Mesenchymal stem cell (in vitro differentiated cells and primary cell): Measurements from ENCODE around the gene PAPOLG.

ENCODE experiments used
- DNase-seq: peaks from one replicate; pipeline ENCODE4 v3.0.0-alpha.2; 2013
- H2AFZ ChIP-seq: one replicate; pipeline ENCODE4 v1.6.1; 2013; ENCODE audit warnings: low read depth, mild to moderate bottlenecking, control low read depth, inconsistent platforms, low read length, moderate library complexity
- H2AK5ac ChIP-seq: 2 replicates; pipeline ENCODE4 v1.6.1; 2013; ENCODE audit warnings: low read length, moderate library complexity, mild to moderate bottlenecking, inconsistent platforms; ENCODE audit not compliant: severe bottlenecking
- H2BK120ac ChIP-seq: one replicate; pipeline ENCODE4 v1.6.1; 2013; ENCODE audit warnings: low read depth, mild to moderate bottlenecking, inconsistent platforms, low read length, moderate library complexity
- H2BK12ac ChIP-seq, 2 experiments: one replicate each; pipeline ENCODE4 v1.6.1; 2013; ENCODE audit warnings: inconsistent platforms in 2 of 2, low read length in 2 of 2, mild to moderate bottlenecking in 2 of 2, moderate library complexity in 2 of 2, control low read depth in 1 of 2
- H2BK15ac ChIP-seq: one replicate; pipeline ENCODE4 v1.6.1; 2013; ENCODE audit warnings: mild to moderate bottlenecking, low read depth, inconsistent platforms; ENCODE audit not compliant: poor library complexity, severe bottlenecking
- H2BK5ac ChIP-seq: 2 replicates; pipeline ENCODE4 v1.6.1; 2013; ENCODE audit warnings: low read depth, mild to moderate bottlenecking, low read length, control low read depth, inconsistent platforms; ENCODE audit not compliant: poor library complexity, severe bottlenecking
- H3K14ac ChIP-seq, 2 experiments: one replicate each; pipeline ENCODE4 v1.6.1; 2013; ENCODE audit warnings: inconsistent platforms in 2 of 2, low read length in 2 of 2, control low read depth in 1 of 2, mild to moderate bottlenecking in 1 of 2, moderate library complexity in 1 of 2
- H3K18ac ChIP-seq, 2 experiments: one replicate each; pipeline ENCODE4 v1.6.1; 2013; ENCODE audit warnings: inconsistent platforms in 2 of 2, low read length in 2 of 2, control low read depth in 1 of 2, low read depth in 1 of 2, mild to moderate bottlenecking in 1 of 2
- H3K23ac ChIP-seq, 2 experiments: one replicate each; pipeline ENCODE4 v1.6.1; 2013; ENCODE audit warnings: inconsistent platforms in 2 of 2, low read length in 2 of 2, mild to moderate bottlenecking in 2 of 2, moderate library complexity in 2 of 2, control low read depth in 1 of 2
- H3K27ac ChIP-seq: 2 replicates; pipeline ENCODE4 v1.5.1; 2013; ENCODE audit warnings: mild to moderate bottlenecking, moderate library complexity, low read length, control low read depth, inconsistent platforms; ENCODE audit not compliant: poor library complexity, severe bottlenecking
- H3K27me3 ChIP-seq, 2 experiments: 2 replicates each; pipeline versions ENCODE4 v1.6.1 to v1.7.0; 2013; ENCODE audit warnings: low read length in 2 of 2, mild to moderate bottlenecking in 2 of 2, moderate library complexity in 2 of 2, control low read depth in 1 of 2, inconsistent platforms in 1 of 2; ENCODE audit not compliant: control insufficient read depth in 1 of 2, insufficient read depth in 1 of 2
- H3K36me3 ChIP-seq, 2 experiments: 2 replicates each; pipeline versions ENCODE4 v1.6.1 to v1.7.0; 2013; ENCODE audit warnings: low read length in 2 of 2, control low read depth in 1 of 2, inconsistent platforms in 1 of 2, low read depth in 1 of 2, mild to moderate bottlenecking in 1 of 2; ENCODE audit not compliant: insufficient read depth in 2 of 2, control insufficient read depth in 1 of 2
- H3K4ac ChIP-seq, 2 experiments: one replicate each; pipeline ENCODE4 v1.6.1; 2013; ENCODE audit warnings: inconsistent platforms in 2 of 2, low read length in 2 of 2, mild to moderate bottlenecking in 2 of 2, moderate library complexity in 2 of 2, control low read depth in 1 of 2, low read depth in 1 of 2
- H3K4me1 ChIP-seq: 2 replicates; pipeline ENCODE4 v1.6.1; 2013; ENCODE audit warnings: low read depth, low read length, control low read depth; ENCODE audit not compliant: control insufficient read depth, insufficient read depth
- H3K4me2 ChIP-seq: 2 replicates; pipeline ENCODE4 v1.6.1; 2013; ENCODE audit warnings: low read length, mild to moderate bottlenecking, inconsistent platforms; ENCODE audit not compliant: poor library complexity, severe bottlenecking
- H3K4me3 ChIP-seq, 2 experiments: 2 replicates each; pipeline versions ENCODE4 v1.5.1 to v1.7.0; 2013; ENCODE audit warnings: low read length in 2 of 2, mild to moderate bottlenecking in 2 of 2, control low read depth in 1 of 2, low read depth in 1 of 2; ENCODE audit not compliant: insufficient read depth in 1 of 2
- H3K79me1 ChIP-seq: replicated peaks from 2 replicates; pipeline ENCODE4 v1.6.1; 2013; ENCODE audit warnings: mild to moderate bottlenecking, control low read depth, low read length, inconsistent platforms; ENCODE audit not compliant: poor library complexity, severe bottlenecking
- H3K9ac ChIP-seq: 2 replicates; pipeline ENCODE4 v1.7.0; 2013; ENCODE audit warnings: mild to moderate bottlenecking, low read length, moderate library complexity
- H3K9me3 ChIP-seq: 2 replicates; pipeline ENCODE4 v1.7.0; 2013; ENCODE audit warnings: mild to moderate bottlenecking, low read length; ENCODE audit not compliant: control insufficient read depth
- H4K8ac ChIP-seq: one replicate; pipeline ENCODE4 v1.6.1; 2013; ENCODE audit warnings: inconsistent platforms, mild to moderate bottlenecking, low read length, moderate library complexity
- H4K91ac ChIP-seq: one replicate; pipeline ENCODE4 v1.6.1; 2013; ENCODE audit warnings: mild to moderate bottlenecking, low read length, inconsistent platforms
- WGBS: methylation state at CpG from one replicate; pipeline ENCODE4 v1.1.7; 2013; ENCODE audit warnings: mixed read lengths; 5-methylcytosine and 5-hydroxymethylcytosine counted together

PAPOLG gene

GRCh38 chr2:60766283-60766682 lies 10.2 kb downstream of the PAPOLG start:
- Histone ChIP-seq H3K4me3 (no peak overlapping the region), H3K27ac (no peak overlapping the region), H3K9ac (no peak overlapping the region), H3K36me3 (peaks cover 27 to 91% of the 10 kb centered on the region in 2 experiments), H3K79me1 (peaks cover 21% of the 10 kb centered on the region), H3K4me1 (no peaks in the 10 kb centered on the region), H3K18ac (no peak overlapping the region), H3K4ac (no peak overlapping the region), H4K91ac (no peak overlapping the region), H2BK15ac (no peak overlapping the region), H2BK5ac (no peak overlapping the region), H3K23ac (no peak overlapping the region), H3K4me2 (no peak overlapping the region), H3K9me3 (no peaks in the 10 kb centered on the region), H3K14ac (no peak overlapping the region), H2AK5ac (no peak overlapping the region), H2BK120ac (no peak overlapping the region), H4K8ac (no peak overlapping the region), H2BK12ac (no peak overlapping the region), H3K27me3 (no peaks in the 10 kb centered on the region), H2AFZ (no peak overlapping the region)
- DNase-seq, result no peak
- no CpG with 5 or more reads among the region's 3 CpGs for WGBS

DNA sequence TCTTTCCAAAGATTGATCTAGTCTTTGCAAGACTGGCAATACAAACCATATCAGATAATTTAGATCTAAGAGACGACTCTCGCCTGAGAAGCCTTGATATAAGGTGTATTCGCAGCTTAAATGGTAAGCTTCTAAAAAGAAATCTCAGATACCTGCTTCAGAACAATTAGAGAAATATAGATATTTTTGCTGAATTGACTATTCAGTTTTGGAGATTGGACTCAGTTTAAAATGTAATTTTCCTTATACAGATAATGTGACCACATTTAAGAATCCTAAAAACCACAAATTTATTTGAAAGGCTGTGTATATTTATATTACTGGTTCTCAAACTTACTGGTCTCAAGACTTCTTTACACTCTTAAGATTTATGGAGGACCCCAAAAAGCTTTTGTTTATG lies 15.4 kb downstream of the PAPOLG start:
- H3K4ac ChIP-seq, result no peak overlapping the region
- no peaks in the 10 kb centered on the region for H3K27me3 ChIP-seq
- H3K4me1 ChIP-seq, result no peaks in the 10 kb centered on the region
- no peak for DNase-seq
- peaks cover 20% of the 10 kb centered on the region for H3K79me1 ChIP-seq
- H3K4me2 ChIP-seq, result no peak overlapping the region
- no peak overlapping the region for H2AFZ ChIP-seq
- H4K91ac ChIP-seq, result no peak overlapping the region
- no peak overlapping the region for H3K9ac ChIP-seq
- no peak overlapping the region for H2BK120ac ChIP-seq
- H4K8ac ChIP-seq, result no peak overlapping the region
- H3K14ac ChIP-seq, result no peak overlapping the region
- H3K36me3 ChIP-seq, result peaks cover 22 to 89% of the 10 kb centered on the region in 2 experiments
- WGBS, result no CpG with 5 or more reads among the region's 3 CpGs
- H3K9me3 ChIP-seq, result no peaks in the 10 kb centered on the region
- H3K27ac ChIP-seq, result no peak overlapping the region
- H2BK5ac ChIP-seq, result no peak overlapping the region
- H2AK5ac ChIP-seq, result no peak overlapping the region
- H2BK12ac ChIP-seq, result no peak overlapping the region
- no peak overlapping the region for H3K18ac ChIP-seq
- H3K4me3 ChIP-seq, result no peak overlapping the region
- H2BK15ac ChIP-seq, result no peak overlapping the region
- H3K23ac ChIP-seq, result no peak overlapping the region

DNA sequence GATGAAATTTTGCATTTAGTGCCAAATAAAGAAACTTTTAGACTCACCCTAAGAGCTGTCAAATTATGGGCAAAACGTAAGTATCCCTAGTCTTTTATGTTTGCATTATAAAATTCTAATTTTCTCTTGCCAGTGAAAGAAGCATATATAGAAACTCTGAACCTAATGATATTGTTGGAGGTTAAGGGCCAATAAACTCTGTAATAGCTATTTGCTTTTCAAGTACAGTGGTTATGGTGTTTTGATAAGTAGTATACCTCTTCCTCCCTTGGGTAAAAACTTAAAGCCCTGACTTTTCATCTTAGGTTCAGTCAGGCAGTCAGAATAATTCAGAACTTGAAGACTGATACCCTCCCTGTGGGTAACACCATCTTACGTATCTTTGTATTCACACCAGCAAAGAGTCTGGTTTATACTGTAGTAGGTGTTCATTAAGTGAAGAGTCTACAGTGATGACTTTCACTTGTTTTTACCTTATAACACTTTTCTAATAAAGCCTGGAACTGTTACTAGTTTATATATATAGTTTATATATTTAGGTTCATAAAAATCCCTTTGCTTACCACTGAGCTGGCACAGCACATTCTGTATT lies 19.1 kb downstream of the PAPOLG start:
- Histone ChIP-seq H2BK120ac (no peak overlapping the region), H3K14ac (no peak overlapping the region), H2BK5ac (no peak overlapping the region), H3K4me2 (no peak overlapping the region), H3K79me1 (peaks cover 12% of the 10 kb centered on the region), H2BK12ac (no peak overlapping the region), H2AFZ (no peak overlapping the region), H3K9me3 (no peaks in the 10 kb centered on the region), H3K18ac (no peak overlapping the region), H2AK5ac (no peak overlapping the region), H3K4me1 (no peaks in the 10 kb centered on the region), H3K23ac (no peak overlapping the region), H3K36me3 (peaks cover 23 to 88% of the 10 kb centered on the region in 2 experiments), H3K4ac (no peak overlapping the region), H3K27ac (no peak overlapping the region), H3K9ac (no peak overlapping the region), H4K8ac (no peak overlapping the region), H2BK15ac (no peak overlapping the region), H3K27me3 (no peaks in the 10 kb centered on the region), H4K91ac (no peak overlapping the region), H3K4me3 (no peak overlapping the region)
- WGBS, result no CpG with 5 or more reads among the region's 2 CpGs
- DNase-seq, result no peak

DNA sequence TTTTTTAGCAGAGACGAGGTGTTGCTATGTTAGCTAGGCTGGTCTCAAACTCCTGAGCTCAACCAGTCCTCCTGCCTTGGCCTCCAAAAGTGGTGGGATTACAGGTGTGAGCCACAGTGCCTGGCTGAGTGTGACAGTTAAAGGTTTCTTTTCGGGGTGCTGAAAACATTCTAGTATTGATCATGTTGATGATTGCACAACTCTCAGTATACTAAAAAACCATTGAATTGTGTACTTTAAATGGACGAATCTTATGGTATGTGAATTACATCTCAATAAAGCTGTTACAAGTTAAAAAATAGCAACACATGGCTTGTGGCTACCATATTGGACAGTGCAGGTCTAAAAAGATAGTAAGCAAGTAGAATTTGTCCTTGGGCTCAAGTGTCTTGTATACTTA lies 22.3 kb downstream of the PAPOLG start:
- H2BK5ac ChIP-seq, result no peak overlapping the region
- no peak overlapping the region for H2BK12ac ChIP-seq
- WGBS, result 100% methylated on average over 1 of the region's 3 CpGs
- no peak overlapping the region for H3K4ac ChIP-seq
- H3K4me1 ChIP-seq, result no peaks in the 10 kb centered on the region
- no peak overlapping the region for H3K18ac ChIP-seq
- H3K4me3 ChIP-seq, result no peak overlapping the region
- H3K27me3 ChIP-seq, result no peaks in the 10 kb centered on the region
- no peak overlapping the region for H4K91ac ChIP-seq
- no peaks in the 10 kb centered on the region for H3K9me3 ChIP-seq
- H2BK120ac ChIP-seq, result no peak overlapping the region
- H3K23ac ChIP-seq, result no peak overlapping the region
- H3K9ac ChIP-seq, result no peak overlapping the region
- no peak overlapping the region for H3K14ac ChIP-seq
- H2AFZ ChIP-seq, result no peak overlapping the region
- no peak overlapping the region for H3K27ac ChIP-seq
- no peak for DNase-seq
- no peak overlapping the region for H4K8ac ChIP-seq
- H2AK5ac ChIP-seq, result no peak overlapping the region
- H3K4me2 ChIP-seq, result no peak overlapping the region
- peaks cover 16 to 87% of the 10 kb centered on the region in 2 experiments for H3K36me3 ChIP-seq
- peaks cover 7% of the 10 kb centered on the region for H3K79me1 ChIP-seq
- H2BK15ac ChIP-seq, result no peak overlapping the region
